ENCODE results near the gene TINAG. TPM values are rescaled to one million over a fixed set of nuclear protein-coding genes. Genes with fewer than 3 reads are reported as not detected.

Gene TINAG, protein sequence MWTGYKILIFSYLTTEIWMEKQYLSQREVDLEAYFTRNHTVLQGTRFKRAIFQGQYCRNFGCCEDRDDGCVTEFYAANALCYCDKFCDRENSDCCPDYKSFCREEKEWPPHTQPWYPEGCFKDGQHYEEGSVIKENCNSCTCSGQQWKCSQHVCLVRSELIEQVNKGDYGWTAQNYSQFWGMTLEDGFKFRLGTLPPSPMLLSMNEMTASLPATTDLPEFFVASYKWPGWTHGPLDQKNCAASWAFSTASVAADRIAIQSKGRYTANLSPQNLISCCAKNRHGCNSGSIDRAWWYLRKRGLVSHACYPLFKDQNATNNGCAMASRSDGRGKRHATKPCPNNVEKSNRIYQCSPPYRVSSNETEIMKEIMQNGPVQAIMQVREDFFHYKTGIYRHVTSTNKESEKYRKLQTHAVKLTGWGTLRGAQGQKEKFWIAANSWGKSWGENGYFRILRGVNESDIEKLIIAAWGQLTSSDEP
- total RNA-seq = not detected in 2 replicates
- long read RNA-seq = 0 reads

DNA sequence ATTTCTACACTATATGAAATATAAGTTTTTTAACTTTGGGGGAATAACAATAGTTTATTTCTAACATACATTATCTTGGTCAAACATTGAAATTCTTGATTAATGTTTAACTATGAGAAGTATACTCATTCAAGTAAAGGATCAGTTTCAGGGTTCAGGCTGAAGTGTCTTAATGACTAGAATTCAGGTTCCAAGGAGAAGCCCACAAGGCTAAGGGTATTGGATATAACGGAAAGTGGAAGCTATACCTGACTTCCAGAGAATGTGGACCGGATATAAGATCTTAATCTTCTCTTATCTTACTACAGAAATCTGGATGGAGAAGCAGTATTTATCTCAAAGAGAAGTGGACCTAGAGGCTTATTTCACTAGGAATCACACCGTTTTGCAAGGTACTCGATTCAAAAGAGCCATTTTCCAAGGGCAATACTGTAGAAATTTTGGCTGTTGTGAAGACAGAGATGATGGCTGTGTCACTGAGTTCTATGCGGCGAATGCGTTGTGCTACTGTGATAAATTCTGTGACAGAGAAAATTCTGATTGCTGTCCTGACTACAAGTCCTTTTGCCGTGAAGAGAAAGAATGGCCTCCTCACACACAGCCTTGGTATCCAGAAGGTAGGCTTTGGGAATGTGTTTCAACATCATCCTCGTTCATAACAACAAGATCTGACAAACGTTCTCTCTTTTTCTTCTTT lies at the start of gene TINAG:
Gene TINAG, plus strand, starts transcription at position 153 of the 697 bp plus-strand sequence. Its CDS starts 110 bp downstream, at position 263.
- no peak for DNase-seq (ENCODE audit: low read depth, low spot score)
- no peaks in the 10 kb centered on the region for H3K4me1 Mint-ChIP-seq
- no peaks in the 10 kb centered on the region for H3K27me3 Mint-ChIP-seq (ENCODE audit: low read depth)
- no peak within 1 kb of the TSS for H3K4me3 Mint-ChIP-seq
- TF ChIP-seq, protein P1, sequence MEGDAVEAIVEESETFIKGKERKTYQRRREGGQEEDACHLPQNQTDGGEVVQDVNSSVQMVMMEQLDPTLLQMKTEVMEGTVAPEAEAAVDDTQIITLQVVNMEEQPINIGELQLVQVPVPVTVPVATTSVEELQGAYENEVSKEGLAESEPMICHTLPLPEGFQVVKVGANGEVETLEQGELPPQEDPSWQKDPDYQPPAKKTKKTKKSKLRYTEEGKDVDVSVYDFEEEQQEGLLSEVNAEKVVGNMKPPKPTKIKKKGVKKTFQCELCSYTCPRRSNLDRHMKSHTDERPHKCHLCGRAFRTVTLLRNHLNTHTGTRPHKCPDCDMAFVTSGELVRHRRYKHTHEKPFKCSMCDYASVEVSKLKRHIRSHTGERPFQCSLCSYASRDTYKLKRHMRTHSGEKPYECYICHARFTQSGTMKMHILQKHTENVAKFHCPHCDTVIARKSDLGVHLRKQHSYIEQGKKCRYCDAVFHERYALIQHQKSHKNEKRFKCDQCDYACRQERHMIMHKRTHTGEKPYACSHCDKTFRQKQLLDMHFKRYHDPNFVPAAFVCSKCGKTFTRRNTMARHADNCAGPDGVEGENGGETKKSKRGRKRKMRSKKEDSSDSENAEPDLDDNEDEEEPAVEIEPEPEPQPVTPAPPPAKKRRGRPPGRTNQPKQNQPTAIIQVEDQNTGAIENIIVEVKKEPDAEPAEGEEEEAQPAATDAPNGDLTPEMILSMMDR (conservative IDR thresholded peaks at IDR 0.05) = no peak
- H3K36me3 Mint-ChIP-seq (ENCODE audit: low read depth) = no peaks in the 10 kb centered on the region
- H3K9me3 Mint-ChIP-seq = no peaks in the 10 kb centered on the region
- H3K27ac Mint-ChIP-seq (ENCODE audit: unreplicated experiment) = no peak within 1 kb of the TSS

DNA sequence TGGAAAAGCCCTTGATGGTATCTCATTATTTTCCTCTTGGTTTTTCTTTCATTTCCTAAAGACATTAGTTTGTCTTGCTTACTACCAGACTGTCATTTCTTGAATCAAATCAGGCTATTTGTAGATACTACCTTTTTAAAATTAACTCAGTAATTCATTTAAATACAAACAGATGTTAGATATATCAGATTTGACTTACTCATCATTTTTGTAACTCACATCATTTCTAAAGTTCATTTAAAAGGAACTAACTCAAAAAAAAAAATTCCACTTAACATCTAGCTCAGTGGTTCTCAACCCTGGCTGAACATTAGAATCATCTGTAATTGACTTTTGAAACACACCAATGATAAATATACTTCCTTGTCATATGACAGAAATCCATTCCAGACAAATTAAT lies 48.2 kb upstream of the TINAG start:
- Mint-ChIP-seq H3K4me1 (no peaks in the 10 kb centered on the region), H3K9me3 (peaks cover 3% of the 10 kb centered on the region), H3K27ac (ENCODE audit: unreplicated experiment) (no peak overlapping the region), H3K36me3 (ENCODE audit: low read depth) (no peaks in the 10 kb centered on the region), H3K4me3 (no peak overlapping the region), H3K27me3 (ENCODE audit: low read depth) (no peaks in the 10 kb centered on the region)
- DNase-seq (ENCODE audit: low read depth, low spot score) = no peak
- TF ChIP-seq, protein P1 (conservative IDR thresholded peaks at IDR 0.05) = no peak

DNA sequence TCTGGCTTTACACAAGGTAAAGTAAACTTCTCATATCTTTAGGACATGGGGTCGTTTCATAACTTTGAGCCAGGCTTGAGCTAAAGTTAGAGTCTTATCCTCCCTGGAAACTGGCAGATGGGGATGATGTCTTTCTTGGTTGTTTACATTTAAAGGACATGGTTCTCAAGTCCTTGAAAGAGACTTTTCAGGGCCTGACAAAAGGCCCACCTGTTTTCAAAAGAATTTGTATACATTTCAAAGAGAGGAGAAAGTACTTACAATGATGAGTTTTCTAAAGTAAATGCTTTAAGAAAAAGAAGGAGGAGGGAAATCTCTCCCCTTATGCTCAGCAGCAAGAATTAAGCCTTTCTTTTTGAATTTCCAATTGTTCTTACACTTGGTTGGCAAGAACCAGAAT lies 45.7 kb upstream of the TINAG start:
- Mint-ChIP-seq H3K36me3 (ENCODE audit: low read depth) (no peaks in the 10 kb centered on the region), H3K27ac (ENCODE audit: unreplicated experiment) (no peak overlapping the region), H3K4me1 (no peaks in the 10 kb centered on the region), H3K9me3 (no peaks in the 10 kb centered on the region), H3K4me3 (no peak overlapping the region), H3K27me3 (ENCODE audit: low read depth) (no peaks in the 10 kb centered on the region)
- TF ChIP-seq, protein P1 (conservative IDR thresholded peaks at IDR 0.05) = no peak
- no peak for DNase-seq (ENCODE audit: low read depth, low spot score)

DNA sequence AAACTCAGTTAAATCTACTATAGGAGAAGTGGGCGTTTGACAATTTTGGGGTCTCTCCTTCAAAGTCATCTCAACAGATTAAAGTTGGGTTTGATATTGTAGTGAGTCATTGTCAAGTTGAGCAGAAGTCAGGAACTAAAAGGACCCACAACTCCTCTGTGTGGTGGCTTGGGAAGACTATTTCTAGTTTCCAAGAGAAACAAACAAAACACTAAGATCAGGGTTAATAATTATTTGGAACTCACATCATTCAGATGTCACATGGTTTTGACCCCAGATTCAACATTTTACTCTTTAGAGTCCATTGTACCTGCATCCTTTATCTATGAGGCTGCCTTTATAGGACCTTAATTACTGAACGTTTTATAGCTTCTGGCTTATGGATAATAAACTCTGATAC lies 45.3 kb upstream of the TINAG start:
- no peak overlapping the region for H3K27ac Mint-ChIP-seq (ENCODE audit: unreplicated experiment)
- no peaks in the 10 kb centered on the region for H3K9me3 Mint-ChIP-seq
- no peaks in the 10 kb centered on the region for H3K36me3 Mint-ChIP-seq (ENCODE audit: low read depth)
- H3K4me1 Mint-ChIP-seq = no peaks in the 10 kb centered on the region
- TF ChIP-seq, protein P1 (conservative IDR thresholded peaks at IDR 0.05) = no peak
- DNase-seq (ENCODE audit: low read depth, low spot score) = no peak
- H3K27me3 Mint-ChIP-seq (ENCODE audit: low read depth) = no peaks in the 10 kb centered on the region
- no peak overlapping the region for H3K4me3 Mint-ChIP-seq

DNA sequence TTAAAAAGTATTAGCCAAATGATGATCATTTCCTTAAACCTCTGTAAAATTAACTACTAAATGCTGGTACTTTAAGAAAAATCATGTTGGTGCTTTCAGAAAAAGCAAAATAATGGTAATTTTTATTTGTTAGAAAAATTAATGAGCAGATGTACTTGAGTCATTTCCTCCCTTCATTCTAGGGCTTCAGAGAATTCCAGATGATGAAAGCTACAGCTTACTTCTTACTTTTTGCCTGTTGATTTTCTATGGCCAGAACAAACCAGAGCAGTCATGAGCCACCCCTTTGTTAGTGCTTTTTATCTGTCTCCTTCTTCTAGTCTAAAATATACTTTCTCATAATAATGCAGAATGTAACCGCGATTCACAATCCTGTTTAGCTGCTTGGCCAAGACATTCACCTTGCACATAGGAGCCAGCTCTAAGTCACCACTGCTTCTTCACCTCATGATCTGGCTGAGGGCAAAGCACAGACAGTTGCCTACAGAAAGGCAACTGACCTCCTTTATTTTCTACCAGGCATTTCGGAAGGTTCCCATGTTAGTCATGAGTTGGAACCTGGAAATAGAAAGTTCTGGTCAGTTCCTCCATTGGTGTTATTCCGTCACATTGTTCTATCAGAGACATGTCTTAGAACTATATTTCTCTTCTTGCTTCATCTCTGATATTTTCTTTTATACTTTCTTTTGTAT lies 43.5 kb upstream of the TINAG start:
- TF ChIP-seq, protein P1 (conservative IDR thresholded peaks at IDR 0.05) = no peak
- no peaks in the 10 kb centered on the region for H3K36me3 Mint-ChIP-seq (ENCODE audit: low read depth)
- no peak for DNase-seq (ENCODE audit: low read depth, low spot score)
- H3K27me3 Mint-ChIP-seq (ENCODE audit: low read depth) = no peaks in the 10 kb centered on the region
- no peaks in the 10 kb centered on the region for H3K9me3 Mint-ChIP-seq
- H3K4me1 Mint-ChIP-seq = no peaks in the 10 kb centered on the region
- no peak overlapping the region for H3K27ac Mint-ChIP-seq (ENCODE audit: unreplicated experiment)
- H3K4me3 Mint-ChIP-seq = no peak overlapping the region
